Astrocyte (in vitro differentiated cells and primary cell): ENCODE data around the gene TULP4. TPM values are rescaled to one million over a fixed set of nuclear protein-coding genes. Genes with fewer than 3 reads are reported as not detected.

Experiments used
- DNase-seq: peaks from one replicate; pipeline ENCODE4 v3.0.0-alpha.2; 2010; ENCODE audit warnings: low read depth
- FAIRE-seq: peaks from 2 replicates; lab custom pipeline; 2011; peaks lifted over from hg19 to GRCh38; lab: Jason Lieb, UNC
- H2AFZ ChIP-seq: 2 replicates; pipeline ENCODE4 v1.6.0; 2012; ENCODE audit warnings: low read depth, low read length, inconsistent platforms
- H3K27ac ChIP-seq: 2 replicates; pipeline ENCODE4 v1.5.1; 2011; ENCODE audit warnings: low read depth, low read length, inconsistent platforms
- H3K27me3 ChIP-seq: 2 replicates; pipeline ENCODE4 v1.6.0; 2011; ENCODE audit warnings: low read length, inconsistent platforms; ENCODE audit not compliant: insufficient read depth
- H3K36me3 ChIP-seq: 2 replicates; pipeline ENCODE4 v1.5.1; 2011; ENCODE audit warnings: low read length, inconsistent platforms; ENCODE audit not compliant: insufficient read depth
- H3K4me1 ChIP-seq: 2 replicates; pipeline ENCODE4 v1.5.1; 2011; ENCODE audit warnings: low read length, inconsistent platforms; ENCODE audit not compliant: insufficient read depth
- H3K4me2 ChIP-seq: 2 replicates; pipeline ENCODE4 v1.6.0; 2012; ENCODE audit warnings: low read length, inconsistent platforms
- H3K4me3 ChIP-seq: 2 replicates; pipeline ENCODE4 v1.5.1; 2011; ENCODE audit warnings: low read depth, mild to moderate bottlenecking, low read length, inconsistent platforms; ENCODE audit not compliant: insufficient read depth
- H3K79me2 ChIP-seq: 2 replicates; pipeline ENCODE4 v1.6.0; 2012; ENCODE audit warnings: mild to moderate bottlenecking, low read length, inconsistent platforms; ENCODE audit not compliant: insufficient read depth
- H3K9ac ChIP-seq: 2 replicates; pipeline ENCODE4 v1.6.0; 2012; ENCODE audit warnings: mild to moderate bottlenecking, low read length, inconsistent platforms
- H3K9me3 ChIP-seq: 2 replicates; pipeline ENCODE4 v1.5.1; 2012; ENCODE audit warnings: low read depth, mild to moderate bottlenecking, low read length, inconsistent platforms; ENCODE audit not compliant: insufficient read depth
- H4K20me1 ChIP-seq: 2 replicates; pipeline ENCODE4 v1.6.0; 2012; ENCODE audit warnings: low read length, inconsistent platforms; ENCODE audit not compliant: insufficient read depth
- H3K27ac Mint-ChIP-seq: one replicate; pipeline ENCODE4 v1.8.0; 2021; ENCODE audit warnings: mild to moderate bottlenecking, mixed read lengths; ENCODE audit not compliant: unreplicated experiment
- H3K27me3 Mint-ChIP-seq: one replicate; pipeline ENCODE4 v1.8.0; 2021; ENCODE audit warnings: low read depth, mixed read lengths; ENCODE audit not compliant: unreplicated experiment
- H3K36me3 Mint-ChIP-seq: one replicate; pipeline ENCODE4 v1.8.0; 2021; ENCODE audit warnings: low read depth, mixed read lengths; ENCODE audit not compliant: unreplicated experiment
- H3K4me1 Mint-ChIP-seq: one replicate; pipeline ENCODE4 v1.8.0; 2021; ENCODE audit warnings: low read depth, mixed read lengths; ENCODE audit not compliant: unreplicated experiment
- H3K4me3 Mint-ChIP-seq: one replicate; pipeline ENCODE4 v1.8.0; 2021; ENCODE audit warnings: mild to moderate bottlenecking, moderate library complexity, mixed read lengths; ENCODE audit not compliant: unreplicated experiment
- H3K9me3 Mint-ChIP-seq: one replicate; pipeline ENCODE4 v1.8.0; 2021; ENCODE audit warnings: mild to moderate bottlenecking, mixed read lengths; ENCODE audit not compliant: unreplicated experiment
- EZH2 ChIP-seq: IDR thresholded peaks from 2 replicates; pipeline ENCODE4 v1.6.1; 2012; ENCODE audit warnings: mild to moderate bottlenecking, low read length, inconsistent platforms; ENCODE audit not compliant: insufficient read depth
- total RNA-seq: library from RNA; stranded (reverse); gene quantifications from 2 replicates; pipeline ENCODE4 v1.2.1, GENCODE V29; 2021
- TF ChIP-seq, protein P1 (sequence below): IDR thresholded peaks from 2 replicates; pipeline ENCODE4 v1.5.1; 2011; ENCODE audit warnings: low read depth, mild to moderate bottlenecking, inconsistent platforms, low read length, moderate library complexity; ENCODE audit not compliant: insufficient read depth

The TULP4 gene
- total RNA-seq, 1 donor from 2014 or later, result 91.2 TPM

DNA sequence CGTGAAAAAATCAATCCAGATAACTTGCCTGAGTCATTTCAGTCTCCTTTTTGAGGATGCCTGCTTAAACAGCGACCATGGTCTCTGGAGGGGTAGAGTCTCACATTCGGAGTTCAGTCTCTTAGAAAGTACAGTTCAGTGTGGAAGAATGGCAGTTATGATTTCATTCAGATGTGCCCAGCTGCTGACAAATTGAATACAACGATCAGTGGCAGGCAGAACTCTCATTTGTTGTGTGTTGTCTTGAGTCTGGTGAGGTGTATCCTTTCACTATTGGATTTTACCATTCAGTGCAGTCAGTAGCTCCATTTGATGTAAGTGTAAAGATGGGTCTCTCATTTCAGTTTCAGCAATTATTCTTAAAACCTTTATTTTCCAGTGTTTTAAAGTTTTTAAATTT, 639 bp upstream of the TULP4 start:
- no peak overlapping the region for H3K4me2 ChIP-seq

DNA sequence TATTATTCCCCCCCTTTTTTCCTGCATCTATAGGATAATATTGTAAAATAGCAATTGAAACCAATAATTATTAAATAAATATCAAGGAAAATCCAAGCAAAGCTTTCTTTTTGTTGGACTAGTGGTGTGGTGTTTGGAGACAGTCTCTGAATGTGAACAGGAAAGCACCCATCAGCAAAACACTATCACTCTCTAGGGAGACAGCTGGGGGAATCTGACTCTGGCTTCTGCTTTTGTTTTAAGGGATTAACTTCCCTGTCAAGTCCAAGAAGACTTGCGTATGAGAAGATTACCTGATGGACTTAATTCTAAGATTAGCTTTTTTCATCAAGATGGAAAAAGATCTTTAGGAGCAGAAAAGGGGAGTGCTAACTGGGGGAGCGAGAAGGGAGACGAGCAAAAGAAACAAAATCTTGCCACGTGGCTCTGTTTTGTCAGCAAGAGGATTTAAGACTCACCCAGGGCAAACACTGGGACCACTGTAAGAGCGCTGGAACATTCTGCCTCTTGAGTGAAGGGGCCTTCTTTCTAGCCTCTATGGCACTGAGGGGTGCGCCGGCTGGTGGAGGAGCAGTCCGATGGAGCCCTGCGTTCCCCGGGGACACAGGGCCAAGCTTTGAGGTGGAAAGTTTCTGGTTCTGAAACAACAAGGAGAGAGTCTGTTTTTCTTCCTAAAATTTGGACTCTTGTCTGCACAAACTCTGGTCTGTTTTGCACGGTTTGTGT, 570 bp downstream of the TULP4 start:
- Histone ChIP-seq H3K9ac (no peak overlapping the region), H3K9me3 (no peaks in the 10 kb centered on the region), H3K4me1 (no peaks in the 10 kb centered on the region), H3K27me3 (no peaks in the 10 kb centered on the region), H3K4me3 (no peak overlapping the region), H3K79me2 (peaks cover 10% of the 10 kb centered on the region), H4K20me1 (peaks cover 16% of the 10 kb centered on the region), H2AFZ (no peak overlapping the region), H3K4me2 (no peak overlapping the region), H3K27ac (no peak overlapping the region), H3K36me3 (peaks cover 3% of the 10 kb centered on the region)
- H3K9me3 Mint-ChIP-seq, result no peaks in the 10 kb centered on the region
- peaks cover 26% of the 10 kb centered on the region for H3K36me3 Mint-ChIP-seq
- H3K4me1 Mint-ChIP-seq, result peaks cover 3% of the 10 kb centered on the region
- no peak overlapping the region for H3K27ac Mint-ChIP-seq
- TF ChIP-seq, protein P1, sequence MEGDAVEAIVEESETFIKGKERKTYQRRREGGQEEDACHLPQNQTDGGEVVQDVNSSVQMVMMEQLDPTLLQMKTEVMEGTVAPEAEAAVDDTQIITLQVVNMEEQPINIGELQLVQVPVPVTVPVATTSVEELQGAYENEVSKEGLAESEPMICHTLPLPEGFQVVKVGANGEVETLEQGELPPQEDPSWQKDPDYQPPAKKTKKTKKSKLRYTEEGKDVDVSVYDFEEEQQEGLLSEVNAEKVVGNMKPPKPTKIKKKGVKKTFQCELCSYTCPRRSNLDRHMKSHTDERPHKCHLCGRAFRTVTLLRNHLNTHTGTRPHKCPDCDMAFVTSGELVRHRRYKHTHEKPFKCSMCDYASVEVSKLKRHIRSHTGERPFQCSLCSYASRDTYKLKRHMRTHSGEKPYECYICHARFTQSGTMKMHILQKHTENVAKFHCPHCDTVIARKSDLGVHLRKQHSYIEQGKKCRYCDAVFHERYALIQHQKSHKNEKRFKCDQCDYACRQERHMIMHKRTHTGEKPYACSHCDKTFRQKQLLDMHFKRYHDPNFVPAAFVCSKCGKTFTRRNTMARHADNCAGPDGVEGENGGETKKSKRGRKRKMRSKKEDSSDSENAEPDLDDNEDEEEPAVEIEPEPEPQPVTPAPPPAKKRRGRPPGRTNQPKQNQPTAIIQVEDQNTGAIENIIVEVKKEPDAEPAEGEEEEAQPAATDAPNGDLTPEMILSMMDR, result no peak
- no peak for TF ChIP-seq EZH2
- no peak overlapping the region for H3K4me3 Mint-ChIP-seq
- DNase-seq (no peak), FAIRE-seq (no peak)
- H3K27me3 Mint-ChIP-seq, result no peaks in the 10 kb centered on the region

More for the DNA sequence above, 639 bp upstream of the TULP4 start:
- H3K27me3 Mint-ChIP-seq, result no peaks in the 10 kb centered on the region
- Histone ChIP-seq H3K79me2 (peaks cover 6% of the 10 kb centered on the region), H3K4me3 (no peak overlapping the region), H2AFZ (no peak overlapping the region), H3K36me3 (peaks cover 3% of the 10 kb centered on the region), H3K9me3 (no peaks in the 10 kb centered on the region), H3K4me1 (no peaks in the 10 kb centered on the region), H3K9ac (no peak overlapping the region), H3K27ac (no peak overlapping the region), H4K20me1 (peaks cover 13% of the 10 kb centered on the region), H3K27me3 (no peaks in the 10 kb centered on the region)
- TF ChIP-seq, protein P1, result no peak
- TF ChIP-seq EZH2, result no peak
- no peaks in the 10 kb centered on the region for H3K9me3 Mint-ChIP-seq
- no peak overlapping the region for H3K4me3 Mint-ChIP-seq
- FAIRE-seq (no peak), DNase-seq (no peak)
- no peak overlapping the region for H3K27ac Mint-ChIP-seq
- peaks cover 3% of the 10 kb centered on the region for H3K4me1 Mint-ChIP-seq
- H3K36me3 Mint-ChIP-seq, result peaks cover 17% of the 10 kb centered on the region

DNA sequence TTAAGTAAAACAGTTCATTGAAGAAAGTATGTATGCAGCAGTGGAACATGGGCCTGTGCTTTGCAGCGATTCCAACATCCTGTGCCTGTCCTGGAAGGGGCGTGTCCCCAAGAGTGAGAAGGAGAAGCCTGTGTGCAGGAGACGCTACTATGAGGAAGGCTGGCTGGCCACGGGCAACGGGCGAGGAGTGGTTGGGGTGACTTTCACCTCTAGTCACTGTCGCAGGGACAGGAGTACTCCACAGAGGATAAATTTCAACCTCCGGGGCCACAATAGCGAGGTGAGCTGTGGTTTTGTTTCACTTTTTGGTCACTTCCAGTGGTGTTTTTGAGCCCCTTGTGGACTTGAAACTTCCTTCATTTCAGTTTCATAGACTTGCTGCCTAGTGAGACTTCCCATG, 1.7 kb downstream of the TULP4 start:
- H3K4me3 Mint-ChIP-seq, result no peak overlapping the region
- no peak overlapping the region for H3K27ac ChIP-seq
- no peak overlapping the region for H3K9ac ChIP-seq
- FAIRE-seq, result no peak
- DNase-seq, result no peak
- H3K36me3 ChIP-seq, result peaks cover 3% of the 10 kb centered on the region
- H3K79me2 ChIP-seq, result peaks cover 22% of the 10 kb centered on the region
- peaks cover 29% of the 10 kb centered on the region for H3K36me3 Mint-ChIP-seq
- no peaks in the 10 kb centered on the region for H3K9me3 Mint-ChIP-seq
- TF ChIP-seq EZH2, result no peak
- TF ChIP-seq, protein P1, result no peak
- no peaks in the 10 kb centered on the region for H3K27me3 Mint-ChIP-seq
- no peaks in the 10 kb centered on the region for H3K9me3 ChIP-seq
- peaks cover 4% of the 10 kb centered on the region for H3K4me1 Mint-ChIP-seq
- H4K20me1 ChIP-seq, result peaks cover 21% of the 10 kb centered on the region
- no peak overlapping the region for H3K4me3 ChIP-seq
- no peaks in the 10 kb centered on the region for H3K27me3 ChIP-seq
- no peak overlapping the region for H3K4me2 ChIP-seq
- H2AFZ ChIP-seq, result no peak overlapping the region
- no peaks in the 10 kb centered on the region for H3K4me1 ChIP-seq
- no peak overlapping the region for H3K27ac Mint-ChIP-seq
